HG02973 (cell line): ENCODE results near the gene SPATS2.
A peak's percentile ranks its signal among the peaks of the same experiment; 100 is the strongest.

Source experiments
- ATAC-seq: cut with Tn5 transposase; IDR thresholded peaks from one replicate; pipeline ENCODE4 v1.9.1; 2021; ENCODE audit warnings: moderate library complexity; ENCODE audit not compliant: unreplicated experiment

SPATS2 gene

DNA sequence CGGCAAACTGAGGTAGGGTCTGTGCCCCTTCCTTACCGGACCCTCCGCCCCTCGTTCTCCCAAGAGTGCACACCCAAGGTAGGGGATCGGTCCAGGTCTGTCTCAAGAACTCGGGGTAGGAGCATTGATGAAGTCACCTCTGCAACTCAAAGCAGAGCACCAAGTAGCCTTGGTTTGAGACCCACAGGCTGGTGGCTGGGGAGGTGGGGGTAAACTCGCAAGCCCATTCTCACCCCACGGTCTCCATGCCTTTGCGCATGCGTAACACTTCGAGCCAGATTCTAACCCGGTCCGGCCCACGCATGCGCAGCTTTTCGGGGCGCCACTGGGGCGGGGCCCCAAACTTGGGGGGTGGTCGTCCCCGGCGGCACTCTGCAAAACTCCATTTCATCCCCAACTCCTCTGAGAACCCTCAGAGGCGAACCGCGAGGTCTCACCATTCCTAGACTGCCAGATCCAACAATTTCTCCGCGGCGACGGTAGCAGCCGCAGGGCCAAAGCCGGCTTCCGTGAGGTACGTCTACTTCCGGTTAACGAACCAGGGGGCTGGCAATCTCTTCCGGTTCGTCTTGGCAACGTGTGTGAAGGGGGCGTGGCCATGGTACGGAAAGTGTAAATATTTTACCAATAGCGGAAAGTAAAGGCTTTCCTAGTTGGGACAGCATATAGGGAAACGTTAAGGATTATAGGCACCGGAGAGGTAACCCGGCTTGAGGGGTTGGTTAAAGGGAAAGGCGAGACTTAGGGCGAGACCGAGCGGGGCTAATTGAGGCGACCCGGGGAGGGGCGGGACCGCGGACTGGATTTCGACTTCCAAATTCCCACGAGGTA lies 200.6 kb downstream of the SPATS2 start, which contains the start of gene MCRS1:
Gene MCRS1, minus strand, starts transcription at position 532 of the 831 bp plus-strand sequence. CDS start 1,411 bp downstream, outside the sequence.
- peak; percentile 78 for ATAC-seq

GRCh38 chr12:49568442-49569162 lies 201.3 kb downstream of the SPATS2 start:
- ATAC-seq, result peak; percentile 10
